Measurements from ENCODE around the gene ACAP1. TPM values are rescaled to one million over a fixed set of nuclear protein-coding genes. Genes with fewer than 3 reads are reported as not detected.

The ACAP1 gene, protein sequence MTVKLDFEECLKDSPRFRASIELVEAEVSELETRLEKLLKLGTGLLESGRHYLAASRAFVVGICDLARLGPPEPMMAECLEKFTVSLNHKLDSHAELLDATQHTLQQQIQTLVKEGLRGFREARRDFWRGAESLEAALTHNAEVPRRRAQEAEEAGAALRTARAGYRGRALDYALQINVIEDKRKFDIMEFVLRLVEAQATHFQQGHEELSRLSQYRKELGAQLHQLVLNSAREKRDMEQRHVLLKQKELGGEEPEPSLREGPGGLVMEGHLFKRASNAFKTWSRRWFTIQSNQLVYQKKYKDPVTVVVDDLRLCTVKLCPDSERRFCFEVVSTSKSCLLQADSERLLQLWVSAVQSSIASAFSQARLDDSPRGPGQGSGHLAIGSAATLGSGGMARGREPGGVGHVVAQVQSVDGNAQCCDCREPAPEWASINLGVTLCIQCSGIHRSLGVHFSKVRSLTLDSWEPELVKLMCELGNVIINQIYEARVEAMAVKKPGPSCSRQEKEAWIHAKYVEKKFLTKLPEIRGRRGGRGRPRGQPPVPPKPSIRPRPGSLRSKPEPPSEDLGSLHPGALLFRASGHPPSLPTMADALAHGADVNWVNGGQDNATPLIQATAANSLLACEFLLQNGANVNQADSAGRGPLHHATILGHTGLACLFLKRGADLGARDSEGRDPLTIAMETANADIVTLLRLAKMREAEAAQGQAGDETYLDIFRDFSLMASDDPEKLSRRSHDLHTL
- polyA plus RNA-seq (ENCODE audit: insufficient read length) = 13.6 TPM

DNA sequence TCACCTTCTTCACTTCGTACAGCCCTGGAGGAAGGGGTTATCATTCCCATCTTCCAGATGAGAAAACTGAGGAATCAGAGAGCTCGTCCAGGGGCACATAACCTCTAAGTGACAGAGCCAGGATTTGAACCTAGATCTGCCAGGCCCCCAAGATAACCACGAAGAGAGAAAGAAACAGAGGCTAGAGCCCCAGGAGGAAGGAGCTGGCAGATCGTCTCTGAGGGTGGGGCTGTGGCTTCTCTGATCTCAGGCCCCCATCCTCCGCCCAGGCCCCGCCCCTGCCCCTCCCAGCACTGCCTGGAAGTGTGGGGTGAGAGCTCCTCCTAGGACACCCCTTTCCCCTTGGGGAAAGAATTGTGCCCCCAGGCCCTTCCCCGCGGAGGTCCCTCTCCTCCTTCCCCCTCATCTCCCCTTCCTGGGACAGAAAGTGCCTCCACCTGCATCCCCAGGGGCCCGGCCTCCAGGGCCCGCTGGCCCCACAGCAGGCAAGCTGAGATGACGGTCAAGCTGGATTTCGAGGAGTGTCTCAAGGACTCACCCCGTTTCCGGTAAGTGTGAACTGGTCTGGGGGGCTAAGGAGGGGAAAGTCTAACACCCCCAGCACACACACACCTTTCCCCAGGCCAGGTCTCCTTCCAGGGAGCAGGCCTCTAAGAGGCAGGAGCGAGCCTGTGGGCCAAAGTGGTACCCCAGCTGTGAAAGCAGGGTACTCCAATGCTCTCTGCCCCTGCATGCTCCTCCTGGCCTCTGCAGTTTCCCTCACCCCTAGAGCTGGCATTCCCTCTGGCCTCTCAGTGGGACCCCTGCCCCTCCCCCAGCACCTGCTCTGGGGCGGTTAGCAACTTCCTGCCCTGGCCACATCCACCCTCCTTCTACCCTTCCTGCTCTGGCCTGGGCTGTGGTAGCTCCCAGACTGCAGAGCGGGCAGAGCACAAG is at the start of gene ACAP1:
ACAP1 (plus strand) TSS at position 290 of the 936 bp plus-strand sequence; CDS start at position 496, 206 bp downstream.
- DNase-seq = no peak

DNA sequence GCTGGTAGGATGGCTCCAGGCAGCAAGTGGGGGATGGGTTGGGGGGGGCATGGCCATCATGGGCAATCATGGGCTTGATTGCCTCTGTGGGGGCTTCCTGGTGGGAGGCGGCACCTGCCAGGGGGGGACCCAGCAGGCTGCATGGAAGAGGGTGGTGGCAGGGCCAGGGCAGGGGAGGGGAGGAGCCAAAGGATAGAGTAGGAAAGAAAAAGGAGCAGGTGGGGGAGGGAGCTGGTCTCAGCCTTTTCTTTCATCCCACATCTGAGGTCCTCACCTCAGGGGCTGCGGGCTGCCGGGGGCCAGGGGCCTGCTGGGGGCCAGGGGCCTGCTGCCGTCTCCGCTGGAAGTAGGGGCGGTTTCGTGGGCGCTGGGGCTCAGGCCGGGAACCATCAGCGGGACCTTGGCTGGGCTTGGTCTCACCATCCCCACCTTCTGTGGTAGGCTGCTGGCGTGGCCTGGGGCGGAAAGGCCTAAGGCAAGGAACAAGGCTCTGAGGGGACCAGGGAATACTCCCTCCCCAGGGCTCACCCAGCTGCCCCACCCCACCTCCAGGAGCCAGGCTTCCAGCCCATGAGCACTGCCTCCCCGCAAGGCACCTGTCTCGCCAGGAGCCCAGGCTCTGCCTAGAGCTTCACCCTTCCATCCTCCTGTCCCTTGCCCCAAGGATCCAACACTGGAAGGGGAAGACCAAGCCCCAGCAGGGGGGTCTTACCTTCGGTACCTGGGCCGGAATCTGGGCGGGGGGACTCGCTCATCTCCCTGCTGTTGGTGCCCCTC is 46.9 kb upstream of the ACAP1 start:
- no peak for DNase-seq

DNA sequence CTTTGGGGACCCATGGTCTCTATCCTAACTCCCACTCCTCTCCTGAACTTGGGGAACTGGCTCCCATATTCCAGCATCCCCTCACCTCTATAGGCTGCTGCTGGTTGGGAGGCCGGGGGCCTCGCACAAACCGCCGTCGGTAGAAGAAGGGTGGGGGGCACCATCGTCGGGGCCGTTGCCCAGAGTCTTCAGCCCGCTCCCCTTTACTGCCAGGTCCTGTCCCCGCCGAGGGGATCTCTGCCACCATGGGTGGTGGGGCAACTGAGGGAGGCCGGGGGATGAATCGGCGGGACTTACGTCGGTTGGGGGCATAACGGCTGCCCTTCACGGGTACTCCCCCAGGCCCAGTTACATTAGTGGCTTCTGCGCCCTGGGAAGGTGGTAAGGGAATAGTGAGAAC is 46.2 kb upstream of the ACAP1 start:
- no peak for DNase-seq

DNA sequence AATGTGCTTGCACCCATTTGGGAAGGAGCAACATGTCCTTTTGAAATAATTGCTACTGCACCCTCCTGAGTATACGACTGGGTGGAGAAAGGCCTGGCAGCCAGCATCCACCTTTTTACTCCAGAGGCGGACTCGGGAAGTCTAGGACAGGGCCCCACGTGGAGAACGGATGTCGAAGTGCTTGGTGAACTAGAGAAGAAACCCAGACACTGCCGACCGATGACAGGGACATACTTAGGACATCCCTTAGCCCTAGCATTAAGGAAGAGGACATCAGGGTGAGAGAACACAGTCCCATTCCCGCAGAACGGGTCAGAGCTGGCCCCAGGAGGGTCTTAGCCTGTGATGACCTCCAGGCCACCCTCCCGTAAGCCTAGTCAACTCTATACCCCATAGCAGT is 45.6 kb upstream of the ACAP1 start:
- DNase-seq = no peak

DNA sequence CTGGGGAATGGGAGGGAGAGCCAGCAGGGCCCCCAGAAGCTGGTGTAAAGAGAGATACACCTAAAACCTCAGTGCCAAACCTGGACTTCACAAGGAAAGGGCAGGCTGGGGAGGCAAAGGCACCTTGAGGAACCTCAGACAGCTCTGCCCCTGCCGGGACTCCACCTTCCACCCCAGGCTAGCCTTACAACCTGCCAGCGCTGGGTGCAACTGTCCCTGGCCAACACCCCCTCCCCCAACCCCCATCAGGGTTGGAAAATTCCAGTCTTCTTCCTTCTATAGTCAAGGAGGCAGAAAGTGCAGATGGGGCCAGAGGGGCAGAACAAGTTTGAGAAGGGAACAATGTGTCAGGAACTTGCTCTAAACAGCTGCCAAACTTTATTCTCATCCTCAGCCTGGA is 44.1 kb upstream of the ACAP1 start:
- no peak for DNase-seq

DNA sequence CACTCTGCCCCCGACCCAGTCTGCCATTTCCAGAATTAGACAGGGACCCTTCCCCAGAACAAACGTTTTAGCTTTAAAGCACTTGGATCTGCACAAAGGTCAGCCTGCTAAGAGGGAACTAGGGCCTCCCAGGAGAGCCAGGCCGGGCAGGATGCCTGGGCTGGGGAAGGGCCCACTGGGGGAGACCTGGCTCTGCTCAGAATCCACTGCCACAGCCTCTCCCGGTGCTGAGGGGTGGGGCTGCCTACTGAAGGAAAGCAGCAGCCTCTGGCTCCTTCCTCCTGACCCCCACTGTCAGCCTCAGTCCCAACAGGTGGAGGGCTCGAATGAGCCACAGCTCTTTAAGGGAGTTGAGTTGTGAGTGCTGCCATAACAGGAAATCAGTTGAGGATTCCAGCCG is 43.6 kb upstream of the ACAP1 start:
- DNase-seq = no peak

DNA sequence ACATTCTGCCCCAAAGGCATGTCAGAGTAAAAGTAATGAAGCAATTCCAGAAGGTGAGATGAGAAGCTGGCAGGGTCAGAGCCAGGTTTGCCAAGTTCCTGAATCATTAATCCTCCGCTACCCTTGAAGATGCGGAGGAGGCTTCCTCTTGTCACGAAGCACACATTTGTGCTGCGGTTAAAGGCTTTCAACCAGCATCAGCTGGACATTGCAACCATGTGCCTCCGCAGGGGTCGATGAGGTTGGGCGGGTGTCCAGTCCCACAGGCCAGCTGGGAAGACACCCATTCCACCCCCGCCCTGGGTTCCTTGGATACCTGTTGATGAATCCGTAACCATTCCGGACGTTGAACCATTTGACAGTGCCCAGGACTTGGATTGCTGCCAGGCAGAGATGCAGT is 43.2 kb upstream of the ACAP1 start:
- no peak for DNase-seq

DNA sequence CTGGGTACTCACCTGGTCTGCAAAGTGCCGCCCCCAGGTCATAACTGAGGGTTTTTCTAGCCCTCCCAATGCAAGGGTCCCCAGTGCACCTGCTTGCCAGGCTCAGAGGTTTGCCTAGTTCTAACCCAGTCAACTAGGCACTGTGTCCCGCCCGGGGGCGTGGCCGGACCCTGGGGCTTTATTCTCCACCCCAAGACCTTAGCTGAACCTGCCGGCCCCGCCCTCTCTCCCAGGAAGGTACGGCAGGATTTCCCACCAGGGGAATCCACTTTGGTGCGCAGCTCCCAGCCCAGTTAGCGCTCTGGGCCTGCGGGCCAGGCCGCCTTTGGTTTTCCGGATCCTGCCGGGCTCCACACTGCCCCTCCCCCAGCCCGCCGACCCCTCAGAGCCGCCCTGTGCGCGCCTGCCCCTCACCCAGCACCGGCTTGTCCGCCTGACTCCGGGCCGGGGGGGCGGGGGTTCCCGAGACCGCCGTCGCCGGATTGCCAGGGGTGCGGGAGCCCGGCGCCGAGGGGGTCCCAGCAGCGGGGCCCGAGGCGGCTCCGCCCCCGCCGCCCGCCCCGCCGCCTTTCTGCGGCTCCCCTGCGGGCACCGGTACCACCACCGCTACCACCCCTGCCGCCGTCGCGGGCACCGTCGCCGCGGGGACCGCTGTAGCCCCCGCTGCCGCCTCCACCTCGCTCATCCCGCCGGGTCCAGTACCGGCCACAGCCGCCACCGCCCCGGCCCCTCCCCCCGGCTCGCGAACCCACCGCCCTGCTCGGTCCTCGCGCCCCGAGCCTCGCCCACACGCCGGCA is 42.3 kb upstream of the ACAP1 start:
- DNase-seq = no peak

DNA sequence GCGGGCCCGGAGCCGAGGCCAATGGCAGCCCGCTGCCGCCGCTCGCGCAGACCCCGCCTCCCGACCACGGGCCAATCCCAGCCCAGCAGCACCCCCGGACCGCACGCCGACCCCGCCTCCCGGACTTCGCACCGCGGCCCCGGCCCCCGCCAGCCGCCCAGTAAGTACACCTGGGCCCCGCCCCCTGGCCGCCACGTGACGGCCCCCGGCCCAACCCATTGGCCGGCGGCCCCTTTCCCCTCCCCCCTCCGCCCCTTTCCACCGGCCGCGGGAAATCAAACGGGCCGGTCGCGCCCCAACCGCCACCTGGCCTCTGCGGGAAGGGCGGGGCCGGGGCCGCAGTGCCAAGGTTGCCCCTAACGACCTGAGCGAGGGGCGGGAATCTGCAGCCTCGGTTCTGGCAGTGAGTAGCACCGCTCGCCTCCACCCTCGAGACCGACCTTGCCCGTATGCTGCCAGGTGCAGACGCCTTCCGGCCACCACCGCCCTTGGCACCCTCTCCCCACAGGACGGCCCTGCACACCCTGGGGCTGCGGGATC is 41.6 kb upstream of the ACAP1 start, which contains the start of gene YBX2:
YBX2 (minus strand) TSS at position 26 of the 540 bp plus-strand sequence. CDS start 139 bp downstream, outside the sequence.
- DNase-seq = peak; percentile 45

DNA sequence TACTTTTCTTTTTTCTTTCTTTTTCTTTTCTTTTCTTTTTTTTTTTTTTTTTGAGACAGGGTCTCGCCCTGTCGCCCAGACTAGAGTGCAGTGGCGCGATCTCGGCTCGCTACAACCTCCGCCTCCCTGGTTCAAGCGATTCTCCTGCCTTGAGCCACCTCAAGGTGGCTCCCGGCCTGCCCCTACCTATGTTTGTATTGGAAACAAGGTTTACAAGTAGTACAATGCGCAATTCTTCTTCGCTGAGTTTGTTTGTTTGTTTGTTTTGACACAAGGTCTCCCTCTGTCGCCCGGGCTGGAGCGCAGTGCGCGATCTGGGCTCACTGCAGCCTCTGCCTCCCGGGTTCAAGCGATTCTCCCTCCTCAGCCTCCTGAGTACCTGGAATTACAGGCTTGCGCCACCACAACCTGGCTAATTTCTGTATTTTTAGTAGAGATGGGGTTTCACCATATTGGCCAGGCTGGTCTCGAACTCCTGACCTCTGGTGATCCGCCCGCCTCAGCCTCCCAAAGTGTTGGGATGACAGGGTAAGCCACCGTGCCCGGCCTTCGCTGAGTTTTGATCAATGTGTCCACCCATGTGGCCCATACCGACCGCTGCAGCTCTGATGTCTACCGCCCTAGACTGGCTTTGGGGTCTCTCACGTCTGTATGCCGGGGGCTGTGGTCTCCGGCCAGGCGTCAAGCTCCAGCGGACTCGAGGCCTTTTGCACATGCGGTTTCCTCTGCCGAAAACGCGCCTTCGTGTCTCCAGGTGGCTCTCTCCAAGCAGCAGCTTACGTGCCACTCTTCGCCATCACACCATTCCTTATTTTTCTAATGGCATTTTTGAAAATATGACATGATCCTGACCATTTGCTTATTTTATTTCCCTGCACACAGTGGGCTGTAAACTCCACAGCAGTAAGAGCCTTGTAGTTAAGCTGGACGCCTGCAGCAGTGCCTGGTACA is 40.8 kb upstream of the ACAP1 start:
- DNase-seq = no peak

DNA sequence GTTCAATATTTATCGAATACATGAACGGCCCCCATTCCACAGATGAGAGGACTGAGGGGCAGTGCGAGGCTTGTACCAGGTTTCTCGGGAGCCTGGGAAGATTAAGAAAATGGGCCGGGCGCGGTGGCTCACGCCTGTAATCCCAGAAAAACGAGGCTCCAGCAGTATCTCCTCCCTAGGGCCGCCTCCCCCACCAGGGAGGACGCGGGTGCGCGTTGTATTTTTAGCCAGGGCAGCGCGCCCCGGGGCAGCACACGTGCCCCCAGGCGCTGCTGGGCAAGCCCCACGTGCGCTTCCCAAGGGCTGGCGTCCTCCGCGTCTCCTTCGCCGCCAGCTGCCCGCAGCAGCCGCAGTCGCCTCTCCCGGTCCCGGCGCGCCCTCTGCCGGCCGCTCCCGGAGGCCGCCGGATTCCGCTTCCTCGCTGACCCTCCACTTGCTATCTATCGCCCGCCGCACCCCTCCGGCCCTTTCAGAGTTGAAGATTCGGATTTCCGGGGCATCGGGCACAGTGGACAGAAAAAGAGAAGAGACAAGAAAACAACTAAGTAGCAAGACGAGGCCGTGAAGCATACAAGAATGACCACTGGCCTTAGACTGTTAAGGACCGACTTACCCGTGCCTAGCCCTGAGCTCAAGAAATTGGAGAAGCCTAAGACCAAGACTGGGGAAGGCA is 40.0 kb upstream of the ACAP1 start:
- DNase-seq = peak; percentile 84

DNA sequence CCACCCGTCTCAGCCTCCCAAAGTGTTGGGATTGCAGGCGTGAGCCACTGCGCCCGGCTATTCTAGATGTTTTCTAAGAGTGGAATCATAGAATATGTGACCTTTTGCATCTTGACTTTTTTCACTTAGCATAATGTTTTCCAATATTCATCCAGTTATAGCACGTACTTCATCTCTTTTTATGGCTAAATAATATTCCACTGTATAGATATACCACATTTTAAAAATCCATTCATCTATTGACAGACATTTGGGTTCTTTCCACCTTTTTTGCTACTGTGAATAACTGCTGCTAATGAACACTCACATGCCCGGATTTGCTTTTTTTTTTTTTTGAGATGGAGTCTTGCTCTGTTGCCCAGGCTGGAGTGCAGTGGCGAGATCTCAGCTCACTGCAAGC is 32.1 kb upstream of the ACAP1 start:
- no peak for DNase-seq

DNA sequence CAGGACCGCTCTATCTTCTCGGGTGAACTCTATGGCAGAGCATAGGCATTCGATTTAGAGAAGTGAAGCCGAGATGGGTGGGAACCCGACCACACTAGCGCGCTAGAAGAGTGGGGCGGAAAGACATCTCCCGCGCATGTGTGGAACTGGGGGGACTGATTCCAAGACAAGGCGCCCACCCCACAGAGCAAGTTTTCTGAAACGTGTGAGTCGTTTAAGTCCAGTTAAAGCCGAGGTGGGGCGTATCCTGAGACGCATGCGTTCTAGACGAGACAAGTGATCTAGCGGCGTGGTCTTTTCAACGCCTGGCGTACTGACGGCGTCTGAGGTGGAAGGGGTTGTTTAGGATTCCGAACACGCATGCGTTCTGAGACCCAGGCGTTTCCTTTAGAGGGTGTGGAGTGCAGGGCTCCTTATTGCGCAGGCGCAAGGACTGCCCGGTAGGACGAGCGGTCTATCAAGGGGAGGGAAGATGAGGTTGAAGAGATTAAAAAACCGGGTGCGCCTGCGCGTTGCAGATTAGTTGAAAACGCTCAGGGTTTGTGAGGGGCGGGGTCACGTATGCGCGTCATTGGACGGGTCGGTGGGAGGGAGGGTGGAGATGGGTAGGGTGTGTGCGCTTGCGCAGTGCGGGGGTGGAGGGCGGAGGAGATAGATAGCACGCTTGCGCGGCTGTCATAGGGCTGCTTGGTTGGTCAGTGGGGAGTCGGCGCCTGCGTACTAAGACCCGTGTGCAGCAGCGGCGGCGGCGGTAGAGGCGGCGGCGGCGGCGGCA is 29.2 kb upstream of the ACAP1 start, which contains the start of gene EIF5A:
EIF5A (plus strand) TSS at position 718 of the 775 bp plus-strand sequence. CDS start 2,008 bp downstream, outside the sequence.
- DNase-seq = peak; percentile 100

DNA sequence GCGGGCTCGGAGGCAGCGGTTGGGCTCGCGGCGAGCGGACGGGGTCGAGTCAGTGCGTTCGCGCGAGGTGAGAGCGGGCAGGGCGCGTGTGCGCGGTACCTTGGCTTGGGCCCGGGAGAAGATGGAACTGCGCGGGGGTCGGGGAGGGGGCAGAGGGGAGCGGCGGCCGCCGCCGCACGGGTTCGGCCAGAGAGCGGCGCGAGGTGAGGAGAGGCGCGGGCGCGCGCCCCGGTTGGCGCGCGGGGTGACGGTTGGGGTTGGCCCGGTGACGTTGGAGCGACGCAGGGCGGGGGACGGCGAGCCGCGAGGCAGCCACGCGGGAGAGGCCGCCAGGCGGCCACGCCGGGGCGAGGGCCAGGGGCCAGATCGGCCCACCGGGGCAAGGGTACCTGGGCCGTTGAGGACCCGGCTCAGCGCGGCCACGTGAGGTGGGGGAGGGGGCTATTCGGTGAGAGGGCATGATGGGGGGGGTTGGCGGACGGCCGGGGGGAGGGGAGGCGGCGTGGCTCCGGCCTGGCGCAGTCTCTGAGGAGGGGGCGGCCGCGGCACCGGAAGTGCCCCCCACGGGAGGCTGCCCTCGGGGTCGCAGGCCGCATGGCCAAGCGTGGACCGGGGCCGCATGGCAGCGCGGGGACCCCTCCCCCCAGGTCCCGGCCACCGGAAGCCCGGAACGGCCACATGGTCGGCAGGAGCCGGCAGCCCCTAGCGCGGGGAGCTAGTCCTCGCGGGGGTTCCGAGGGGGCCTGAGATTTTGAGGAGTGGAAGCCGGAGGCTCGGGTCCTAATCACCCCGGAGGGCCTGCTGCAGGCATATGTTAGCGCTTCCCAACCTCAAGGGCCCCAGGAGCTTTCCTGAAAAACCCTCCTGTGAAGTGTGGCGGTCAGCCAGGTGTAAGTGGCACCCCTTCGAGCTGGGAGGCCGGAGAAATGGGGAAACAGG is 28.4 kb upstream of the ACAP1 start:
- peak; percentile 64 for DNase-seq

DNA sequence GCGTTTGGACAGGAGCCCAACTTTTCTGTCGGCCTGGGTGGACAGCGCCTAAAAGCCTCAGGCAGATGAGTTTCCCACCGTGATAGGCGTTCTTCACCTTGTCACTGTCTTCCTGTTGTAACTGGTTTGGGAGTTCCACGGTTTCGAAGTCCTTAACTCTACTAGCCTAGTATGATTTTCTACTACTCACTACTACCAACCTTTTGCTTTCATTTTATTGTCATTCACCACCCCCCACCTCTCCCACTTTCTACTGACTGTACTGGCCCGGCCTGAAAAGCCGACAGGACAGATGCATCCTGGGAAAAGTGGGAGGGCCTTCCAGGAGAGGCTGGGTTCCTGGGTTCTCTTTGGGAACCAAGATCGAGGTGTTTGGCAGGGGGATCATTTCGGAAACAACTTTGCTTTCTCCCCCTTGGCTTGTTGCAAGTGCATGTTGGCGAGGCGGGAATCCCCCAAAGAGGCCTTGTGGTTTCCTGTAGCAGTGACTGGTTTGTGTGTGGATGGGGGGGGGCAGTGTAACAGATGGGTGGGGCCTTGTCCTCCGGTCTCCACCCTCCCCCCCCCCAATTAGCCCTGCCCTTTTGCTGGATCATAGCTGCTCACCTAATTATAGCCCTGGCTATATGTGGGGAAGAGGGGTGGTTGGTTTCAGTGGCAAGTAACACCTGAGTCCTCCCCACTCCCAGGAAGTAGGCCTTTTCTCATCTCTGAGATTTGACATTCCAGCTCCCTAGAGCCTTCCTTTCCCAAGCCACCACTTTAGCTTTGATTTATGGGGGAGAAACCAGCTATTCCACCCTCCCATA is 27.5 kb upstream of the ACAP1 start:
- DNase-seq = peak; percentile 77

DNA sequence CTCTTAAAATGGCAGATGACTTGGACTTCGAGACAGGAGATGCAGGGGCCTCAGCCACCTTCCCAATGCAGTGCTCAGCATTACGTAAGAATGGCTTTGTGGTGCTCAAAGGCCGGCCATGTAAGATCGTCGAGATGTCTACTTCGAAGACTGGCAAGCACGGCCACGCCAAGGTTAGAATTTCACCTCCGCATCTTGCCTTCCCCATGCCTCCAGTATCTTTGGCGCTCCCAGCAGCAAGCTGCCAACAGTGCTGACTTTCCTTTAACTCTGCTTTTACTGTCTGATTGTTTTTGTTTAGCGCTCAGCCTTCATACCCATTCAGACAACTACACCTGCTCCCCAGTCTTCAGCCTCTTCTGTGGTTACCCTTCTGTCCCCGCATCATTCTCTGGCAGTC is 26.7 kb upstream of the ACAP1 start:
- no peak for DNase-seq
